Measurements from ENCODE around the gene EIF1.

GRCh38 chr17:41741709-41742108 lies 53.0 kb downstream of the EIF1 start:
- TF ChIP-seq, protein P1, sequence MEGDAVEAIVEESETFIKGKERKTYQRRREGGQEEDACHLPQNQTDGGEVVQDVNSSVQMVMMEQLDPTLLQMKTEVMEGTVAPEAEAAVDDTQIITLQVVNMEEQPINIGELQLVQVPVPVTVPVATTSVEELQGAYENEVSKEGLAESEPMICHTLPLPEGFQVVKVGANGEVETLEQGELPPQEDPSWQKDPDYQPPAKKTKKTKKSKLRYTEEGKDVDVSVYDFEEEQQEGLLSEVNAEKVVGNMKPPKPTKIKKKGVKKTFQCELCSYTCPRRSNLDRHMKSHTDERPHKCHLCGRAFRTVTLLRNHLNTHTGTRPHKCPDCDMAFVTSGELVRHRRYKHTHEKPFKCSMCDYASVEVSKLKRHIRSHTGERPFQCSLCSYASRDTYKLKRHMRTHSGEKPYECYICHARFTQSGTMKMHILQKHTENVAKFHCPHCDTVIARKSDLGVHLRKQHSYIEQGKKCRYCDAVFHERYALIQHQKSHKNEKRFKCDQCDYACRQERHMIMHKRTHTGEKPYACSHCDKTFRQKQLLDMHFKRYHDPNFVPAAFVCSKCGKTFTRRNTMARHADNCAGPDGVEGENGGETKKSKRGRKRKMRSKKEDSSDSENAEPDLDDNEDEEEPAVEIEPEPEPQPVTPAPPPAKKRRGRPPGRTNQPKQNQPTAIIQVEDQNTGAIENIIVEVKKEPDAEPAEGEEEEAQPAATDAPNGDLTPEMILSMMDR (IDR thresholded peaks at IDR 0.05) = no peak
- TF ChIP-seq EP300 (IDR thresholded peaks at IDR 0.05) = no peak
- TF ChIP-seq HMGXB4 (CRISPR knock-in tag; IDR thresholded peaks at IDR 0.05; ENCODE audit: borderline replicate concordance) = no peak
- TF ChIP-seq BHLHE40 (IDR thresholded peaks at IDR 0.05; ENCODE audit: low read depth, low read length) = no peak
- TF ChIP-seq, protein P2, sequence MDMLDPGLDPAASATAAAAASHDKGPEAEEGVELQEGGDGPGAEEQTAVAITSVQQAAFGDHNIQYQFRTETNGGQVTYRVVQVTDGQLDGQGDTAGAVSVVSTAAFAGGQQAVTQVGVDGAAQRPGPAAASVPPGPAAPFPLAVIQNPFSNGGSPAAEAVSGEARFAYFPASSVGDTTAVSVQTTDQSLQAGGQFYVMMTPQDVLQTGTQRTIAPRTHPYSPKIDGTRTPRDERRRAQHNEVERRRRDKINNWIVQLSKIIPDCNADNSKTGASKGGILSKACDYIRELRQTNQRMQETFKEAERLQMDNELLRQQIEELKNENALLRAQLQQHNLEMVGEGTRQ (IDR thresholded peaks at IDR 0.05) = no peak
- TF ChIP-seq POLR2A (IDR thresholded peaks at IDR 0.05; ENCODE audit: low read length) = no peak
- no peak for TF ChIP-seq RAD21 (conservative IDR thresholded peaks at IDR 0.05 in 1 of 2, IDR thresholded peaks at IDR 0.05 in 1 of 2)
- TF ChIP-seq NR3C1 (IDR thresholded peaks at IDR 0.05) = no peak
- no peak for TF ChIP-seq CEBPB (IDR thresholded peaks at IDR 0.05)
- TF ChIP-seq EHMT2 (IDR thresholded peaks at IDR 0.05; ENCODE audit: low read depth) = no peak
- TF ChIP-seq REST (IDR thresholded peaks at IDR 0.05) = no peak
- no peak for TF ChIP-seq PHF8 (IDR thresholded peaks at IDR 0.05; ENCODE audit: borderline replicate concordance, low read depth)
